ENCODE results near the gene GRIK3.

GRIK3 gene

GRCh38 chr1:36889478-36890226, 144.7 kb downstream of the GRIK3 start:
- no peak overlapping the region for H3K4me3 ChIP-seq (ENCODE audit: low read length)
- no peak for TF ChIP-seq ZNF274 (IDR thresholded peaks at IDR 0.05; ENCODE audit: low read depth, low read length)

- H3K4me3 ChIP-seq (ENCODE audit: low read length) = no peak overlapping the region
- TF ChIP-seq ZNF274 (IDR thresholded peaks at IDR 0.05; ENCODE audit: low read depth, low read length) = no peak
Observed at GRCh38 chr1:36888811-36889477, 145.4 kb downstream of the GRIK3 start.

GRCh38 chr1:36885540-36886357, 148.6 kb downstream of the GRIK3 start:
- no peak overlapping the region for H3K4me3 ChIP-seq (ENCODE audit: low read length)
- no peak for TF ChIP-seq ZNF274 (IDR thresholded peaks at IDR 0.05; ENCODE audit: low read depth, low read length)

GRCh38 chr1:36884801-36885200, 149.5 kb downstream of the GRIK3 start:
- TF ChIP-seq ZNF274 (IDR thresholded peaks at IDR 0.05; ENCODE audit: low read depth, low read length) = no peak
- no peak overlapping the region for H3K4me3 ChIP-seq (ENCODE audit: low read length)

- no peak overlapping the region for H3K4me3 ChIP-seq (ENCODE audit: low read length)
Observed at GRCh38 chr1:36884029-36884701, 150.2 kb downstream of the GRIK3 start.

GRCh38 chr1:36883315-36883949, 150.9 kb downstream of the GRIK3 start:
- no peak for TF ChIP-seq ZNF274 (IDR thresholded peaks at IDR 0.05; ENCODE audit: low read depth, low read length)
- H3K4me3 ChIP-seq (ENCODE audit: low read length) = no peak overlapping the region

More at GRCh38 chr1:36884029-36884701, 150.2 kb downstream of the GRIK3 start:
- no peak for TF ChIP-seq ZNF274 (IDR thresholded peaks at IDR 0.05; ENCODE audit: low read depth, low read length)

- no peak for TF ChIP-seq ZNF274 (IDR thresholded peaks at IDR 0.05; ENCODE audit: low read depth, low read length)
- H3K4me3 ChIP-seq (ENCODE audit: low read length) = no peak overlapping the region
Observed at GRCh38 chr1:36882536-36883285, 151.6 kb downstream of the GRIK3 start.

GRCh38 chr1:36881541-36881940, 152.8 kb downstream of the GRIK3 start:
- no peak for TF ChIP-seq ZNF274 (IDR thresholded peaks at IDR 0.05; ENCODE audit: low read depth, low read length)
- no peak overlapping the region for H3K4me3 ChIP-seq (ENCODE audit: low read length)

- TF ChIP-seq ZNF274 (IDR thresholded peaks at IDR 0.05; ENCODE audit: low read depth, low read length) = no peak
- no peak overlapping the region for H3K4me3 ChIP-seq (ENCODE audit: low read length)
Observed at GRCh38 chr1:36881068-36881405, 153.3 kb downstream of the GRIK3 start.

GRCh38 chr1:36880155-36881067, 153.9 kb downstream of the GRIK3 start:
- no peak for TF ChIP-seq ZNF274 (IDR thresholded peaks at IDR 0.05; ENCODE audit: low read depth, low read length)
- H3K4me3 ChIP-seq (ENCODE audit: low read length) = no peak overlapping the region

- H3K4me3 ChIP-seq (ENCODE audit: low read length) = no peak overlapping the region
- TF ChIP-seq ZNF274 (IDR thresholded peaks at IDR 0.05; ENCODE audit: low read depth, low read length) = no peak
Observed at GRCh38 chr1:36879613-36880012, 154.7 kb downstream of the GRIK3 start.

GRCh38 chr1:36876990-36877389, 157.3 kb downstream of the GRIK3 start:
- H3K4me3 ChIP-seq (ENCODE audit: low read length) = no peak overlapping the region
- no peak for TF ChIP-seq ZNF274 (IDR thresholded peaks at IDR 0.05; ENCODE audit: low read depth, low read length)

Data from GM08714 (cell line).